Activated B cell treated with CpG ODN at 0.5 μM for 24 hours (primary cell): ENCODE data around the gene FURIN. TPM values are rescaled to one million over a fixed set of nuclear protein-coding genes. Genes with fewer than 3 reads are reported as not detected.

Source experiments
- ATAC-seq: fragments of 200-7000 bp; cut with Tn5 transposase; one replicate; pipeline ENCODE4 v1.10.0; 2021; ENCODE audit warnings: low read depth, mild to moderate bottlenecking, moderate library complexity
- CTCF ChIA-PET: fragments of 350-600 bp; sonication (Branson Sonifier 250); formaldehyde crosslinking; loops from one replicate; lab custom pipeline; 2021; ENCODE audit warnings: antibody characterized with exemption; lab: Charles Lee
- POLR2A ChIA-PET: fragments of 350-600 bp; sonication (Branson Sonifier 250); formaldehyde crosslinking; loops from one replicate; lab custom pipeline; 2021; ENCODE audit warnings: antibody characterized with exemption; lab: Charles Lee
- DNase-seq: peaks from one replicate; pipeline ENCODE4 v3.0.0; 2022
- H3K27ac Mint-ChIP-seq: one replicate; pipeline ENCODE4 v1.8.0; 2020; ENCODE audit warnings: mixed read lengths
- H3K27me3 Mint-ChIP-seq: one replicate; pipeline ENCODE4 v1.8.0; 2021; ENCODE audit warnings: mixed read lengths
- H3K36me3 Mint-ChIP-seq: one replicate; pipeline ENCODE4 v1.8.0; 2021; ENCODE audit warnings: low read depth, mixed read lengths
- H3K4me1 Mint-ChIP-seq: one replicate; pipeline ENCODE4 v1.8.0; 2021; ENCODE audit warnings: mixed read lengths
- H3K4me3 Mint-ChIP-seq: one replicate; pipeline ENCODE4 v1.8.0; 2020; ENCODE audit warnings: mild to moderate bottlenecking, mixed read lengths
- H3K9me3 Mint-ChIP-seq: one replicate; pipeline ENCODE4 v1.8.0; 2020; ENCODE audit warnings: mixed read lengths
- intact Hi-C: fragments of 100-400 bp; cut with micrococcal nuclease; formaldehyde crosslinking; loops from one replicate; pipeline ENCODE4 v1.15.1; 2024
- total RNA-seq: library from RNA; stranded (reverse); gene quantifications from 2 replicates; pipeline ENCODE4 v1.2.3, GENCODE V29; 2022
- TF ChIP-seq, protein P1 (sequence below): fragments of 200-600 bp; IDR thresholded peaks from one replicate; pipeline ENCODE4 v1.8.0; 2022; ENCODE audit warnings: antibody characterized with exemption, mild to moderate bottlenecking

The FURIN gene
- total RNA-seq, 1 donor from 2014 or later = 46.5 TPM

DNA sequence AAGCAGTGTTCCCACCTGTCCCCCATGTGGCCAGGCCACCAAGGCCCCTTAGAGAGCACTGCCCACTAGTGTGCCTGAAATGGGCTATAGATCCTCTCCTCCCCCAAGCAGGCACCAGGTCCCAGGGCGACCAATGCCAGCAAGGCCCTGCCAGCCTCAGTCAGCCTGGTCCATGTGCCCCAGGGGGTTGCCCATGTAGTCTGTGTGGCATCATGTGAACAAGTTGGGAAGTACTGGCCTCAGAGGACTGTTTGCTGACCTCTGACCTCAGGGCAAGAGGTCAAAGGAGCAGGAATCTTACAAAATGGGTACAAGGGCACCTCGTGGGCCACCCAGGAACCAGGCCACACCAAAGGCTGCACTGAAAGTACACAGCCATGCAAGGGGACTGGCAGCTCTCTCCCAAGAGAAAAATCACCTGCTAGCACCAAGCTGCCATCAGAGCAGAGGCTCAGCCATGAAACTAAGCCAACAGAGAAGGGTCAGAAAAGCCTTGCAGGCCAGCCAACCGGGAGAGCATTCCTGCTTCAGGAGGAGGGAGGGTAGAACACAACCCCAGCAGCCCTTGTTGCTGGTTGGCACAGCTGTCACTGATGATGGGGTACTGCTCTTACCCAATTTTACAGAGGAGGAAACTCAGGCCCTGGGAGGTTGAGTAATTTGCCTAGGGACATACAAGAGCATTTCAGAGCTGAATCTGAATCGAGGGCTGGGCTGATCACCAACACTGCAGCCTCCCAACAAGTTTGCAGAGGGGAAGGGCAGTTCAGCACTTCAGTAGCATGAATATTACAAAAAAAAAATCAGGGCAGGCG, 5.2 kb upstream of the FURIN start:
- ChIA-PET CTCF (interaction anchor here (1.2 kb wide), 1 partner anchor 24 kb away, joined by 3 read pairs; no protein-coding TSS in a partner anchor), POLR2A (interaction anchor here (1.2 kb wide), 1 partner anchor 22 kb away, joined by 5 read pairs; the partner anchor contains the start of gene FES)
- Mint-ChIP-seq H3K4me1 (peaks cover 20% of the 10 kb centered on the region), H3K27me3 (no peaks in the 10 kb centered on the region), H3K4me3 (no peak overlapping the region), H3K27ac (peak overlapping the region; percentile 35), H3K9me3 (no peaks in the 10 kb centered on the region), H3K36me3 (no peaks in the 10 kb centered on the region)
- ATAC-seq (no peak), DNase-seq (no peak)
- intact Hi-C loops = no loop called here
- TF ChIP-seq, protein P1, sequence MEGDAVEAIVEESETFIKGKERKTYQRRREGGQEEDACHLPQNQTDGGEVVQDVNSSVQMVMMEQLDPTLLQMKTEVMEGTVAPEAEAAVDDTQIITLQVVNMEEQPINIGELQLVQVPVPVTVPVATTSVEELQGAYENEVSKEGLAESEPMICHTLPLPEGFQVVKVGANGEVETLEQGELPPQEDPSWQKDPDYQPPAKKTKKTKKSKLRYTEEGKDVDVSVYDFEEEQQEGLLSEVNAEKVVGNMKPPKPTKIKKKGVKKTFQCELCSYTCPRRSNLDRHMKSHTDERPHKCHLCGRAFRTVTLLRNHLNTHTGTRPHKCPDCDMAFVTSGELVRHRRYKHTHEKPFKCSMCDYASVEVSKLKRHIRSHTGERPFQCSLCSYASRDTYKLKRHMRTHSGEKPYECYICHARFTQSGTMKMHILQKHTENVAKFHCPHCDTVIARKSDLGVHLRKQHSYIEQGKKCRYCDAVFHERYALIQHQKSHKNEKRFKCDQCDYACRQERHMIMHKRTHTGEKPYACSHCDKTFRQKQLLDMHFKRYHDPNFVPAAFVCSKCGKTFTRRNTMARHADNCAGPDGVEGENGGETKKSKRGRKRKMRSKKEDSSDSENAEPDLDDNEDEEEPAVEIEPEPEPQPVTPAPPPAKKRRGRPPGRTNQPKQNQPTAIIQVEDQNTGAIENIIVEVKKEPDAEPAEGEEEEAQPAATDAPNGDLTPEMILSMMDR = no peak

DNA sequence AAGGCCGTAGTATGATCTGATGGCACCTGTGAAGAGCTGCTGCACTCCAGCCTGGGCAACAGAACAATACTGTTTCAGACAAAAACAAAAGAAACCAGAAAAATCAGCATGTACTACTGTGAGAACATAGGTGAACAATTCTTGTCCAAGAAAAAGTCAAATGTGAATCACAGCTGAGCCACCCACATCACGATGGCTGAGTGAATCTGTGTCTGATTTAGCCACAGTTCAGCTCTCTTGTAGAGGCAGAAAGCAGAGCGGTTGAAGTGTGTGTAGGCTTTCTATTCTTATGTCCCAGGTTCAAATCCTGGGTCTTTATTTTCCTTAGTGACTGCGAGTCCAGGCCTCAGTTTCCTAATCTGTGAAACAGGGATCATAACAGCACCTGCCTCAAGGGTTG, 4.4 kb upstream of the FURIN start:
- TF ChIP-seq, protein P1 = no peak
- Mint-ChIP-seq H3K27me3 (no peaks in the 10 kb centered on the region), H3K4me1 (peaks cover 25% of the 10 kb centered on the region), H3K27ac (no peak overlapping the region), H3K36me3 (no peaks in the 10 kb centered on the region), H3K4me3 (no peak overlapping the region), H3K9me3 (no peaks in the 10 kb centered on the region)
- POLR2A ChIA-PET = interaction anchor here (0.6 to 1.2 kb wide), 2 partner anchors 21 to 42 kb away, joined by 4 to 5 read pairs; partner anchors contain the start of gene FES
- intact Hi-C loops = no loop called here
- DNase-seq (no peak), ATAC-seq (no peak)
- CTCF ChIA-PET = interaction anchor here (1.2 kb wide), 1 partner anchor 24 kb away, joined by 3 read pairs; no protein-coding TSS in a partner anchor

DNA sequence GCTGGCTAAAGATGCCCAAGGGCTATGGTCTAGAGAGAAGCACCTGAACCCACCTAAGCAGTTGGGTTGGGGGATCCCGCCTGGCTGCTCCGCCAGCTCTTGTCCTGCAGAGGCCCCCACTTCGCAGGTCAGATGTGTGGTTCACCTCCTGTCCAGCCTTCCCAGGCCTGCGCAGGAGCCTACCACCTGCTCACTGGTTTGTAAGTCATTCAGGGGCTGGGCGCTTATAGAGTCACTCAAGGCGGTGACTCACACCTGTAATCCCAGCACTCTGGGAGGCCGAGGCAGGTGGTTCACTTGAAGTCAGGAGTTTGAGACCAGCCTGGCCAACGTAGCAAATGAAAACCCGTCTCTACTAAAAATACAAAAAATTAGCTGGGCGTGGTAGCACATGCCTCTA, 3.9 kb upstream of the FURIN start:
- intact Hi-C loops = no loop called here
- ChIA-PET POLR2A (interaction anchor here (0.6 to 1.2 kb wide), 2 partner anchors 20 to 42 kb away, joined by 4 to 5 read pairs; partner anchors contain the start of gene FES), CTCF (interaction anchor here (1.2 kb wide), 1 partner anchor 25 kb away, joined by 3 read pairs; no protein-coding TSS in a partner anchor)
- ATAC-seq = no peak
- TF ChIP-seq, protein P1 = no peak
- H3K27ac Mint-ChIP-seq = no peak overlapping the region
- no peaks in the 10 kb centered on the region for H3K36me3 Mint-ChIP-seq
- H3K9me3 Mint-ChIP-seq = no peaks in the 10 kb centered on the region
- H3K4me3 Mint-ChIP-seq = no peak overlapping the region
- no peaks in the 10 kb centered on the region for H3K27me3 Mint-ChIP-seq
- no peak for DNase-seq
- H3K4me1 Mint-ChIP-seq = peaks cover 28% of the 10 kb centered on the region

DNA sequence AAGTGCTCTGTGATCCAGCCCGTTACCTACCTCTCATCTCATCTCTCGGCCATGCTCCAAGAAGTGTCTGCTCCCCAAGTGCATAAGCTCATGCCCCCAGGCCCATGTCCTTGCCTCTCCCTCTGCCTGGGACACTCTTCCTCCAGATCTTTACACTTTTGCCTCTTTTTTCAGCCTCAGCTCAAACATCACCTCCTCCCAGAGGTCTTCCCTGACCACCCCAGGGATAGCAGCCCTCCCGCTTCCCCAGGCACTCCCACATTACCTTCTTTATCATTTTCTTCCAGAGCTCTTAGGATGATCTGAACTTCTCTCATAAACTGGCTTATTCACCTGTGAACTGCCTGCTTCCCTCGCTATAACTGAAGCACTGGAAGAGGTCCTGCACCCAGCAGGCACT, 2.7 kb upstream of the FURIN start:
- Mint-ChIP-seq H3K36me3 (no peaks in the 10 kb centered on the region), H3K4me3 (no peak overlapping the region), H3K27ac (peak overlapping the region; percentile 16), H3K4me1 (peaks cover 40% of the 10 kb centered on the region), H3K9me3 (no peaks in the 10 kb centered on the region), H3K27me3 (no peaks in the 10 kb centered on the region)
- TF ChIP-seq, protein P1 = no peak
- ATAC-seq (no peak), DNase-seq (no peak)
- CTCF ChIA-PET = no interaction called here
- intact Hi-C loops = no loop called here
- POLR2A ChIA-PET = no interaction called here

DNA sequence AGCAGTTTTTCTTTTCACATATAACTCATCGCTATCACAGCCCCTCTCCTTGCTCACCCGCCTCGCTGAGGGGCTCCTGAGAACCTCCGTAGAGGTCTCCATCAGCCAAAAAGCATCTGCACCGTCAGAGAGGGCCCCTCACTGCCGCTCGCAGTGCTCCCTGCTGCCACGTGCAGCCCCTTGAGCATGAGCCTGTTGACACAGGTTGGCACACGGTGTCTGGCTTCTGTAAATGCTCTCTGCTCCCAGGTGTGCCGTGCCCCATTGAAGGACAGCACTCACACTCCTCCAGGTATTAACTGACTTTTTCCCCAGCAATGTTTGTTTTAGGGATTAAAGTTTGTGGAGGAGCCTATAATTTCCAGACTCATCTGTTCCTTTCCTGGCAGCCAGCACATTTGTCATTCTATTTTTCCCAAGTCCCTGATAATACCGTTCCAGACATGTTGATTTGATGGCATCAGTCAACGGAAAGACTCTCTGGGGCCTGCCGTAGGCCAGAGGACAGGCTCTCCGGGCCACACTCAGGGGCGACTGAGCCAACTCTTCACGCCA, 2.1 kb upstream of the FURIN start:
- peaks cover 42% of the 10 kb centered on the region for H3K4me1 Mint-ChIP-seq
- ChIA-PET POLR2A (no interaction called here), CTCF (no interaction called here)
- DNase-seq = no peak
- intact Hi-C loops = no loop called here
- H3K27me3 Mint-ChIP-seq = no peaks in the 10 kb centered on the region
- H3K27ac Mint-ChIP-seq = no peak overlapping the region
- no peak overlapping the region for H3K4me3 Mint-ChIP-seq
- no peaks in the 10 kb centered on the region for H3K9me3 Mint-ChIP-seq
- no peak for ATAC-seq
- TF ChIP-seq, protein P1 = no peak
- peaks cover 3% of the 10 kb centered on the region for H3K36me3 Mint-ChIP-seq
